HG03097 (cell line): Measurements from ENCODE around the gene KCNE1.
"Not testable (repeated sequence)": the region's sequence is repeated elsewhere in the genome, so short reads cannot be mapped to it uniquely, and the experiment has no call there.

Experiments
- ATAC-seq: cut with Tn5 transposase; IDR thresholded peaks from one replicate; pipeline ENCODE4 v1.9.1; 2021; ENCODE audit not compliant: unreplicated experiment, low FRiP score

The KCNE1 gene

DNA sequence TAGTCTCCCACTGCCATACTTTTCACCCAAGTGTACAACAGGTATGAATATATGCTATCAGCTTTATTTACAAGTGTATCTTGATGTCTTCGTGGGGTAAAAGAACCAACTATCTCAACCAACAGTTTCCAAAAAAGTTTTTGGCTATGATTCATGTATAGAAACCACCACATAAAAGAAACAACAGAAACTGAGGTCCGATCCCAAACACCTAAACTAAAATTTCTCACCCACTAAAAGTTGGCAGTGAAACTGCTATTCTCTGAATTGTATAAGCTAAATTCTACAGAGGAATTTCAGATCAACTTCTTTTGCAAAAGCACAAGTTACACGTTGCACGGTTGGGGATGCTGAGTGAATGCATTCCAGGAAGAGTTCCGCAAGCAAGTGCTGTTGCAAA is 5.0 kb upstream of the KCNE1 start:
- ATAC-seq: no peak

DNA sequence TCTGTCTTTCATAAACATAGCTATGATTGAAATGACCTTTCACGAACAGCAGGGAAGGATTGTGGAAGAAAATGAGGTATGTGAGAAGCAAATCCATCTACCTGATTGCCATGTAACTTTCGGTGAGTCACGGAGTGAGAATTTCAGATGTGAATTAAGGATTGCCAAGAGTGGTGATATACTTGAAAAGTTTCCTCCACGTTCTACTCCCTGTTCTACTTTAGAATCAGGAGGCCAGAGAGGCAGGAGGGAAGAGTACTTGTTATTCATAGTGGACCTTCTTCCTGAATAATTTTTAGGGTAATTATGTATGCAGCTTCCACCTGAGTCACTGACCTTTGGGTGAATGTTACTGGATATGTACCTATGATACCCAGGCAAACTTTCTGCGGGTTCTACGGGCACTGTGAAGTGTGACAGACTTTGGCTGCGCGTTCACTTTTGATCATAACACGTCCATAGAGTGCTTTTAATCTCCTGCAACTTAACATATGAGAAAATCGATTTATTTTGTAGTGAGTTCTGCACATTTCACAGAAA is 2.6 kb upstream of the KCNE1 start:
- ATAC-seq: no peak

DNA sequence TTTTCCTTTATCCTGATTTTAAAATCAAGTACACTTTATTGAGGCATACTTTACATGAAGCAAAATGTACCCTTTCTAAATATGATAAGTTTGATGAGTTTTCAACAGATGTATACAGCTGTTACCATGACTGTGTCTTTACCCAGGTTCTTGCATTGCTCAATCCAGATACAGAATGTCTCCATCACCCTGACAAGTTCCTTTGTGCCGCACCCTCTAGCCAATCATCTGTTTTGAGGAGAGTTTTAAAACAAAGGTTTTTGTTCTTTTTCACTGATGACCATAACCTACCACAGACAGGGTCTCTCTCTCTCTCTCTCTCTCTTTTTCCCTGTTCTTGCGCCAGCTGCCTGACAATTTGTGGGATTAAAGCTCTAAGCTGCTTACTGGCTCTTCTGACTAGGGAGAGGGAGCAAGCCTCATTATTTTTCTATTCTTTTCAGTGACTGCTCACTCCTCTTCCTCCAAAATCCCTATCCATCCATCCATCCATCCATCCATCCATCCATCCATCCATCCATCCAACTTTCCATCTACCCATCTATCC is 1.2 kb upstream of the KCNE1 start:
- no peak for ATAC-seq

DNA sequence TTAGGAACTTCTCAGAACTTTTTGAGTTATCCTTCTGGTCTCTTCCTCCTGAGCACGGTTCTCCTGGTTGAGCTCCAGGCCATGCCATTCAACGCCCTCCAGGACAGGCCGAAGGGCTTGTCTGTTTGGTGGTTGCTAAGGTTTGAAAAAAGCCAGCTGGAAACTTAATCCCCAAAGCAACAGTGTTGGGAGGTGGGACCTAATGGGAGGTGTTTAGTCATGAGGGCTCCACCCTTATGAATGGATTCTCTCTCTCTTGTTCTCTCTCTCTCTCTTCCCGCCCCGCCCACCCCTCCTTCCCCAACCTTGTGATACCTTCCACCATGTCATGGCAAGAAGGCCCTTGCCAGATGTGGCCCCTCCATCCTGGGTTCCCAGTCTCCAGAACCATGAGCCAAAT is 829 bp downstream of the KCNE1 start:
- ATAC-seq: no peak

DNA sequence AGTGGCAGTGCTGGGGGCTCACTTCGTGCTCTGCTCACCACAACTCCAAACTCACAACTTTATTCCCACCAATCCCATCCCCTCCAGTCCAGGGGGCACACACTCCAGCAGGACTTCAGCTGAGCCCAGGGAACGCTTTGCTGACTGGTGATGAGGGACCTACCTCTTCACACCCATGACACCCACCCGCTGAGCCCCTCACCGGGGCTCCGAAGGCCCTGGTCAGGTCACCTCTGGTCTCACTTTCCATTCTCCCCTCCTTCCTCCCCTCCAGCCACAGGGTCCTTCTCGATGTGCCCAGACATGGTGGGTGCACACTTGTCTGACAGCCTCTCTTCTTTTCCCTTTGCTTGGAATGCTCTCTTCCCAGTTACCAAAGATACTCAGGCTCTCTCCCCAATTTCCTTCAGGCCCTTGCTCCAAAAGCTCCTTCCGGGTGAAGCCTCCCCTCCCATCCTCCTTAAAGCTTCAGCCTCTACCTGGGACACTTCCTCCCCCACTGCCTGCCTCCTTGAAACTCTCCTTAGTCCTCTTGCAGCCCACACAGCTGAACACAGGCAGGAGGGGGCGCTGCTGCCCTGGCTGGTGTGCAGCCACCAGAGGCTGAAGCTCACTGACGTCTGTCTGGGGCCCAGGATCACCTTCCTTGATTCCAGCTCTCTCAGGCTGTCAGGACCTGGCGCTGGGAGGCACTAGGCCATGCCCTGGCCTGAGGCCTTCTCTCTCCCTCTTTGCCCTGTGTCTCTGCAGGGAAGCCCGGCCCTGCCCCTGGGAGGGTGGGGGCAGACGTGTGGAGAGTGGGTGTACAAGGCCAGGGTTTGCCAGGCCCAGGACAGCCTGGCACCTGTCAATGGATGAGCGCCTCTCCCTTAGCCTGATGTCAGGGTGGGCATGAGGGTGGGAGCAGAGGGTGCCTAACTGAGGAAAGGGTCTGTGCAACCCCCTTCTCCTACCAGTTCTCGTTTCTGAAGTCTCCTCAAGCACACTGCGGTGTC is 1.6 kb downstream of the KCNE1 start:
- no peak for ATAC-seq

DNA sequence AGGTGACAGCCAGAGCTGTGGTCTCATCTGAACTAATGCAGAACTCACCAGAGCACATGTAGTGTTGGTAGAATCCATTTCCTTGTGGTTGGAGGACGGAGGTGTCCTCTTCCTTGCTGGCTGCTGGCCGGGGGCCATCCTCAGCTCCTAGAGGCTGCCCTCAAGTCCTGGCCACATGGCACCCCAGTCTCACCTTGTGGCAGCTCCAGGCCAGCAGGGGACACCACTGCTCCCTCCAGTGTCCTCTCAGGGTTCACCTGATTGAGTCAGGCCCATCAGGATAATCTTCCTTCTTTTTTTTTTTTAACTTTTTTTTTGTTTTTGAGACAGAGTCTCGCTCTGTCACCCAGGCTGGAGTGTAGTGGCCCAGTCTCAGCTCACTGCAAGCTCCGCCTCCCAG is 2.9 kb downstream of the KCNE1 start:
- no peak for ATAC-seq

DNA sequence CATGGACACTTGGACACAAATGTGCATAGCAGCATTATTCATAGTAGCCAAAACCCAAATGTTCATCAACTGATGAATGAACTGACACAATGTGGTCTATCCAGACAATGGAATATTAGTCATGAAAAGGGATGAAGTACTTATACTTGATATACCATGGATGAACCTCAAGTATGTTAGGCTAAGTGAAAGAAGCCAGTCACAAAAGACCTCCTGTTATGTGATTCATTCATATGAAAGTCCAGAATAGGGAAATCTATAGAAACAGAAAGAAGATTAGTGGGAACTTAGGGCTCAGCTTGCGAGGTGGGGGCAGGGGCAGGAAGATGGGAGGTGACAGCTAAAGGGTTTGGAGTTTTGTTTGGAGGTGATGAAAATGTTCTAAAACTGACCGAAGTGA is 7.4 kb downstream of the KCNE1 start:
- ATAC-seq: no peak

DNA sequence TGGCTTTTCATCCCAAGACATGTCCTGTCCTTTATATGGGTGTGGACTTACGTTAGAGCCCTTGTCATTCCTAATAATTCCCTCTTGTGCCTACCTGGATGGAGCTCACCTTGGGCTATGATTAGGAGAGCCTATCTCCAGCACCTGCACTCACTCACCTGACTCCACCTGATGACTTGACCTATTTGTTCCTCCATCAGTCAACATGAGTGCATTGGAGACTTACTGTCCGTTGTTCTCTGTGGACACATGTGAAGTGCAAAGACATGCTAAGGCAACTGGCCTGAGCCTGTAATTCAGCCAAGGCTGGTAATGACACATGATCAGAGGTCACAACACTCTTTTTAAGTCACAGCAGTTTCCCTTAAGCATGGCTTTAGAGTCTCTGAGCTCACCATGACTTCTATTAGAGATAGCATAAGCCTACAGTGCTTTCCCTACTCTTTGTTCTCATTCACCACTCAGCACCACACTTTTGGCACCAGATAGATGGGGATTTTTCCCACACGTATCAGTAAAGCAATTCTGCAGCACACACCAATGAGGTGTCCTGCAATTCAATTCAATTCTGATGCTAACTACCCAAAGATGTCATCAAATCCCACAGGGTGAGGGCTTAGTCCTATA is 9.4 kb downstream of the KCNE1 start:
- ATAC-seq: no peak

DNA sequence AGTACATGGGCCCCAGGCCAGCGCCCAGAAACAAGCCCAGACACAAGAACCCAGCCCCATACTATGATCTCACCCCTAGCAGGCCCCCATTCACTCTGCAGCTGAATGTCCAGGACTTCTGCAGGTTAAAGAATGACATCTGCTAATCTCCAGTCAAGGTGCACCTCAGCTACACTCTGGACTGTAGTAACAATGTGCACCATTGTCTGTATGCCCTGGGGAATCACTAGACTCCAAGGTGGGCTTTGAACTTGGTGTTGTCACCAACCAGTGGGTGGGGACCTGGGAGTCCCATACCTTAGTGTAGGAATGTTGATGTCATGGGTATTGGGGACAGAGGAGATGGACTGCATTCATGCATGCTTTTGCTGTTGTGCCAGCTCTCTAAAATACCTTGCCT is 10.3 kb downstream of the KCNE1 start:
- ATAC-seq: no peak

DNA sequence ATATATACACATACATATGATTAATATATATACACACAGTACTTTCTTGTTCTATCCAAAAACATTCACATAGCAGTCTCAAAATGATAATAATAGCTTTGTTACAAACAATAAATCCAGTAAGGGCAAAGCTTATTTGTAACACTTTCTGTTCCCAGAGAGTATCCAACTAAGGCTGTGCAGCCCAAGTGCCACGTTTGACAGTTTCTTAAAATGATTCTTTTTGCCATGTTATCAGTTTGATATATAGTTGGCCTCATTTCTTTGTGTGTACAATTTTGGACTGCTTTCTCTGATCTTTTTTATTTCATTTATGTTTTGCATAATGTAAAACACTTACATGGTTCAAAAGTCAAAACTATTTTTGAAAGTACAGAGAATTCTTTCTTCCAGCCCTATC is 11.8 kb downstream of the KCNE1 start:
- no peak for ATAC-seq

DNA sequence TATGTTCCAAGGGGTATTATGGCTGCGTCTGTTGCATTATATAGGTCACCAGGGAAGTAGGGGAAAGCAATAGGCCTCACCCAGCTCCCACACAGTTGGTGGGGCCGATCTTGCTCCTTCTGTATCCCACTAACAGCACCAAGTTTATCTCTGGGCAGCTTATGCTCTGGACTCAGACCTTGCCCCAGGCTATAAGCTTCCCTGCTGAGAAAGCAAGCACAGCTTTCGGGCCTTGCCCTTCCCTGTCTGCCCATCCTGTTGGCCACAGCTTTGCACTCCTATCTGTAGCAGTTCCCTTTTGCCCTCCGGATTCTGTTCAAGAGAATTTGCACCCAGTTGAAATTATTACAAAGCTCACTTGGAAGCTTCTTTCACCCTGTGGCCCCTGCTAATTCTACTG is 12.9 kb downstream of the KCNE1 start:
- no peak for ATAC-seq

DNA sequence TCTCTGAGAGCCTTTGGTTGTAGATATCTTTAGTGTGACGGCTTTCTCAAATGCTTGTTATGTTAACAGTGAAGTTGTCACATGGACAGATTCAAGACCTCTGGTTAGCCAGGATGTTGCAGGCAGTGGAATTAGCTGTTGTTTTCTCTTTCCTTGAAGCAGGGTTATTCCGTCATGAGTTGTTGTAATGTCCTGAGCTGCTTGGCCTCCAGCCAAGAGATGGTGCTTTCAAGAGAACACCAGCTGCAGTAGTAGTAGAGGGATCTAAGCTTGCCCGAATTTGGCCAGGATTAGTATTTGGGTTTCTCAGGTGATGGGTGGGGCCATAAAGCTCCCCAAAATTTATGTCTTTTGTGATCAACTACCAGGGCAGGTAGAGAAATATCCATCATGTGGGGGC is 13.4 kb downstream of the KCNE1 start:
- no peak for ATAC-seq

DNA sequence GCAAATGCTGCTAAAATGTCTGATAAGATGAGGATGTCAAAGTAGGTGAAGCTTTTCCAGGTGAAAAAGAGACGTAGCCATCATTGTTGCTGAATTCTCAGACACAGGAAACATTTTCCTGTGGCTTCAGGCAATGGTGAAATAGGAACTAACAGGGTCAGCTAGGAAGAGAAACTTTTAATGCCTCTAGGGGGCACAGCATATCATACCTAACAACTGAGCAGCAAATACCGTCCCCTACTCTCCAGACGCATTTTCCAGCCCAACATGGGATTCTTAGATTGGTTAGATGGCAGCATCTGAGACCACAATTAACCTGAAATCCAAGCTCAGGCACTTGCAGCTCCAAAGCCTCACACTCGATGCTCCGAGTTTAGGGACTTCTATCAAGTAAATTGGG is 28.2 kb downstream of the KCNE1 start:
- ATAC-seq: not testable (repeated sequence)

DNA sequence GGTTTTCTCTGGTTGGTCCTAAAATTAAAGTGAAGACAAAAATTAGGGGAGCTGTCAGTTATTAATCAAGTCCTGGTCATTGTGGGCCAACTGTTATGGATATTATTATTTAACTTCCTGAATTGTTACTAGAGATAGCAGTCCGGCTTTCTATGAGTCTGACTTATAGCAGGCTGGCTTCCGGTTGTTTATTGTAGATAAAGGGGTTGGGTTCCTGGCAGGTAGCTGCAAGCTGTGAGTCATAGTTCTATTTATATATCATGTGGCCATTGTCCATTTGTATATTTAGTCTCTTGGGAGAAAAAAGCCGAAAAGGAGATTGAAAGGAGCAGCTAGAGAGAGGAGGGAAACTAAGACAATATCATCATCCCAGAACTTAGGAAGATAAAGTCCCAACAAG is 28.6 kb downstream of the KCNE1 start:
- not testable (repeated sequence) for ATAC-seq

DNA sequence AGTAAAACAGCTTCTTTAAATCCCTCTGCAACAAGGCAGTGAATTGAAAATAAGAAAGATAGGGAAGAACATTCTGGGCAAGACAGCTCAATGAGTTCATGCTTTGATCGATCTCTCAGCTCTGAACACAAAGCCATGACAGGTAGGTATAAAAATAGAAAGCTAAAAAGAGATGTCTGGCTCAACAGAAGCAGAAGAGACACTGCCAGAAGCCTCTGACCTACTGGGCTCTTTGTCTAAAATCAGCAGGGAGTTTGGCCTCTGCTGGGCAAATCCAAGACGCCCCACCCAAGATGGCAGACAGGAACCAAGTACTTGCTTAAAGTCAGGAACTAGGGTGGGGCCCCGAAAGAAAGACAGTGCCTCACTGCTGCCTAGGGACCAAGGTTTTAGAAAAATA is 44.7 kb downstream of the KCNE1 start:
- not testable (repeated sequence) for ATAC-seq

DNA sequence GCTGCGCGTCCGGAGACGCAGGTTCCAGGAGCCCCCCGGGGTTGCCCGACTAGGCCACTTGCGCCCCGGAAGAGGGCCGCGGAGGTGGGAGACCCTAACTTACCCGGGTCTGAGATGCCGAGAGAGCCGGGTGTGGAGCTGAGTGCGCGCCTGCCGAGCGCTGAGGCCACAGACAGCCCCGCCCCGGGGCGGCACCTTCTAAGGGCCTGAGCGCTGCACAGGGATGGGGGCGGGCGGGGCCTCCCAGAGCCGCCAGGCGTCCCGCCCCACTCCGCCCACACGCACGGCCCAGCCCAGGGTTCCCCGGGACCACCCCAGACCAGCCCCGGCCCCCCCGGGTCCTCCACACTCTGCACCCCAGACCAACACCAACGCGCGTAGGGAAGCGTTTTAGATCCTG is 52.6 kb downstream of the KCNE1 start:
- not testable (repeated sequence) for ATAC-seq

DNA sequence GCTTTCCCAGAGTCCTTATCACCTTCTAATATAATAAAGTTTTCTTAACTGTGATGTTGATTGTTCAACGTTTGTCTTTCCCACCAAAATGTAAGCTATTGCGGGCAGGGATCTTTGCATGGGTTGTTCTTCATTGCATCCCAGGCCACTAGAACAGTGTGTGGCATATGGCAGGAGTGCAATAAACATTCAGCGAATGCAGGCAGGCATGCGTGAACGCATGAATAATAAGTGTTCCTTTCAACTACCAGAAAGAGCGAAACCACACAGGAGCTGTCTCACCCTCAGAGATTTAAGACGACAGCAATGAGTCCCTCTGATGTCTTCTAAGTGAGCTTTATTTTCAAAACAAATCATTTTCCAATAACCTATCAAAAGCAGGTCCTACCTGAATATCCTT is 53.7 kb downstream of the KCNE1 start:
- ATAC-seq: not testable (repeated sequence)

DNA sequence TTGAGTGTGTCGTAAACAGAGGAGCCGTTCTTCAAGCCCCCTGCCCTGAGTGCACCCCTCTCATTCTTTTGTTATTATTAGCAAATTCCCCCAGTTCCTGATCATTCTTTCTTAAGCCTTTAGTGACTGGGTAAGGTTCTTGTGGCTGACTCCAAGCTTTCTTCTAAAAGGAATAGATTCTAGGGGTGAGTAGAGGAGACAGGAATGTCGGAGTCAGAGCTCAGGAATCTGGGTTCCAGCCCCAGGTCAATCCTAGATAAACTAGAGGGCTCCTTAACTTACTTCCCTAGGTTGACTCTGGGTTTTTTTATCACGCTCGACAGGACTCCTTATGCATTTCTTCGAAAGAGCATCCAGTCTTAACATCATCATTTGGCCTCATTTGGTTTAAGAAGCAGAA is 55.8 kb downstream of the KCNE1 start:
- ATAC-seq: not testable (repeated sequence)

DNA sequence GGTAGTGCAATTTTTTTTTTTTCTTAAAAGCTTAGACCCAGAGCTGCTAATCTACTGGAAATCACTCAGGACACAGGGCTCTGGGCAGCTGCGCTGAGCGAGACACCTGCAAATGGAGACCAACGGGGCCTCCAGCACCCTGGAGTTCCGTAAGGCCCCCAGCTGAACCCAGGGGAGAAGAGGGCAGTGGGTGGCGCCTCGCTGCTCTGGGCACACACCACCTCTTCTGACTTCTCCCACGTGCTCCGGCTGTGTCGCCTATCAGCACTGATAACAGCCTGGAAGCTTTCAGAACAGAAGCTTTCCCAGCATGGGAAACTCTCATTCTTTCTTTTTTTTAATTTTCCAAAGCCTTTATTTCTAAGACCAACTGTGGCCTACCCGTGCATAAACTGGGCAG is 56.4 kb downstream of the KCNE1 start:
- not testable (repeated sequence) for ATAC-seq

DNA sequence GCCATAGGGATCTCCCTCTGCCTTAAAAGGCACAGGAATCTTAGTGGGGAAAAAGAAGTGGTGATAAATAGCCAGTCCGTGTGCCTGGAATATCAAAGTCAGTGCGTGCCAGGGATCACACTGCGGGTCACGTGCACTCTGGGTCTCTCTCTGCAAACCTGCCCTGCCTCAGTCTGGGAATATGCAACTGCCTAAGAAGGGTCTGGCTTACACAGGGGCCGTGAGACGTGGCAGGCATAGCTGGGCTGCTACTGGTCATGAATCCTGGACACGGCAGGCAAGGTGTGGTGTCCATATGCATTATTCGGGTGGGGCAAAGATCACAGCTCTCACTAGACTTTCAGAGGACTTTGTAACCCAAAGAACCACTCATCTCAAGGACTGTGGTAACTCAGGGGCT is 65.0 kb downstream of the KCNE1 start:
- not testable (repeated sequence) for ATAC-seq

DNA sequence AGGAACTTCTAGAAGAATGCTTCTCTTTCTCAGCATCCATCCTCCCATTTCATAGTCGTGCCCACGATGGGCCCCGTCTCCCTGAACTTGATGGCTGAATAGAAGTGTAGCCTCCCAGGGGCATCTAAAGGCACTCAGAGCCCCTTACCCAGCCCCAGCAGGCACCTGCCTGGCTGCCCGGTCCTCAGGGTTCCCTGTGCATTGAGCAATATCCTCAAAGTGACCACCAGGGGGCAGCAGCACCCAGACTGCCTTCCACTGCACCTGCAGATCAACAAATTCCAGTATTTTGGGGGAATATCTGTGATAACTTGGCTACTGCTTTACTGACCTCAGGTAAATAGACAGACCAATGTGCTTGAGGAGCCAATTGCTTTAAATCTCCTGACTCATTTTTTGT is 68.5 kb downstream of the KCNE1 start:
- not testable (repeated sequence) for ATAC-seq
